PC-3 (cell line): Measurements from ENCODE around the gene CTSF. TPM values are rescaled to one million over a fixed set of nuclear protein-coding genes. Genes with fewer than 3 reads are reported as not detected.

Source experiments
- ATAC-seq: fragments of 200-7000 bp; cut with Tn5 transposase; 2 replicates; pipeline ENCODE4 v1.9.1; 2020; ENCODE audit warnings: mild to moderate bottlenecking, moderate library complexity
- BruUV-seq: library from RNA; stranded (reverse); fragments of 400-500 nt; replicated peaks from 2 replicates; lab custom pipeline; 2021; lab: Mats Ljungman, UMichigan
- CTCF ChIA-PET: fragments of 300-600 bp; sonication (Branson Sonifier 250); formaldehyde crosslinking; loops from one replicate; lab custom pipeline; 2022; ENCODE audit warnings: antibody characterized with exemption; lab: Charles Lee
- POLR2A ChIA-PET: fragments of 300-600 bp; sonication (Branson Sonifier 250); formaldehyde crosslinking; loops from one replicate; lab custom pipeline; 2022; ENCODE audit warnings: antibody characterized with exemption; ENCODE audit not compliant: unreplicated experiment; lab: Charles Lee
- DNase-seq: peaks from one replicate; pipeline ENCODE4 v3.0.0-alpha.2; 2015
- H2AFZ ChIP-seq: fragments of 300-600 bp; sonication (generic); 2 replicates; pipeline ENCODE4 v1.6.0; 2016; ENCODE audit warnings: antibody characterized with exemption, low read length
- H3F3A ChIP-seq: fragments of 300-600 bp; sonication (generic); one replicate; pipeline ENCODE4 v1.6.0; 2017; ENCODE audit warnings: antibody characterized with exemption, low read length, control low read depth, mild to moderate bottlenecking; ENCODE audit not compliant: unreplicated experiment
- H3K27ac ChIP-seq: fragments of 300-600 bp; sonication (generic); 2 replicates; pipeline ENCODE4 v1.5.1; 2016; ENCODE audit warnings: mild to moderate bottlenecking, low read length
- H3K27me3 ChIP-seq: fragments of 300-600 bp; sonication (generic); 2 replicates; pipeline ENCODE4 v1.6.1; 2016; ENCODE audit warnings: low read length, mixed read lengths
- H3K36me3 ChIP-seq: fragments of 300-600 bp; sonication (generic); 2 replicates; pipeline ENCODE4 v1.6.1; 2016; ENCODE audit warnings: low read depth, mixed run types, low read length, mixed read lengths
- H3K4me1 ChIP-seq: fragments of 300-600 bp; sonication (generic); 2 replicates; pipeline ENCODE4 v1.5.1; 2016; ENCODE audit warnings: low read length; ENCODE audit not compliant: insufficient read depth
- H3K4me2 ChIP-seq: fragments of 300-600 bp; sonication (generic); 2 replicates; pipeline ENCODE4 v1.6.0; 2016; ENCODE audit warnings: low read length
- H3K4me3 ChIP-seq: fragments of 300-600 bp; sonication (generic); 2 replicates; pipeline ENCODE4 v1.5.1; 2016; ENCODE audit warnings: mild to moderate bottlenecking, low read length, mixed read lengths
- H3K79me2 ChIP-seq: fragments of 300-600 bp; sonication (generic); 2 replicates; pipeline ENCODE4 v1.6.1; 2017; ENCODE audit warnings: low read length, mixed read lengths
- H3K9ac ChIP-seq: fragments of 300-600 bp; sonication (generic); 2 replicates; pipeline ENCODE4 v1.6.0; 2016; ENCODE audit warnings: mild to moderate bottlenecking, low read length
- H3K9me2 ChIP-seq: fragments of 300-600 bp; sonication (generic); replicated peaks from 2 replicates; pipeline ENCODE4 v1.6.1; 2016; ENCODE audit warnings: mixed run types, low read length, mixed read lengths
- H3K9me3 ChIP-seq: fragments of 300-600 bp; sonication (generic); 2 replicates; pipeline ENCODE4 v1.6.1; 2016; ENCODE audit warnings: low read length, mixed read lengths
- H4K20me1 ChIP-seq: fragments of 300-600 bp; sonication (generic); 2 replicates; pipeline ENCODE4 v1.6.1; 2016; ENCODE audit warnings: low read length, mixed read lengths
- CTCF ChIP-seq: fragments of 300-600 bp; sonication (generic); conservative IDR thresholded peaks from 2 replicates; pipeline ENCODE4 v1.5.1; 2017; ENCODE audit warnings: antibody characterized with exemption, low read depth, mild to moderate bottlenecking, low read length
- EZH2 ChIP-seq: fragments of 300-600 bp; sonication (generic); IDR thresholded peaks from one replicate; pipeline ENCODE4 v1.6.1; 2017; ENCODE audit warnings: antibody characterized with exemption, mild to moderate bottlenecking, low read length; ENCODE audit not compliant: unreplicated experiment
- EZH2phosphoT487 ChIP-seq: fragments of 300-600 bp; sonication (generic); IDR thresholded peaks from 2 replicates; pipeline ENCODE4 v1.6.1; 2018; ENCODE audit warnings: mild to moderate bottlenecking, antibody characterized with exemption, low read length, borderline replicate concordance
- intact Hi-C: fragments of 100-400 bp; cut with micrococcal nuclease; formaldehyde crosslinking; loops from 2 replicates; pipeline ENCODE4 v1.9.0; 2023
- total RNA-seq: library from RNA; depleted of rRNA; stranded (reverse); fragments of >200 nt; gene quantifications from 2 replicates; pipeline ENCODE4 v1.2.3, GENCODE V29; 2014

Gene CTSF
- total RNA-seq, 1 experiment from 2014 or later = 9.4 TPM

GRCh38 chr11:66549696-66550095, 18.7 kb downstream of the CTSF start:
- ChIA-PET CTCF (no interaction called here), POLR2A (no interaction called here)
- no peak overlapping the region for H3K27ac ChIP-seq
- H3K9me2 ChIP-seq = no peaks in the 10 kb centered on the region
- H4K20me1 ChIP-seq = no peaks in the 10 kb centered on the region
- BruUV-seq = no TSS peak
- H3K79me2 ChIP-seq = 0 out of 2 replicates have a peak, but pooled peaks cover 4% of the 10 kb centered on the region
- ATAC-seq (no peak), DNase-seq (no peak)
- H3K9me3 ChIP-seq = no peaks in the 10 kb centered on the region
- no peak overlapping the region for H3K4me3 ChIP-seq
- no peaks in the 10 kb centered on the region for H3K27me3 ChIP-seq
- no peak overlapping the region for H3K9ac ChIP-seq
- TF ChIP-seq CTCF (no peak), EZH2 (no peak), EZH2phosphoT487 (no peak)
- H3K36me3 ChIP-seq = no peaks in the 10 kb centered on the region
- H3F3A ChIP-seq = no peaks in the 10 kb centered on the region
- intact Hi-C loops = no loop called here
- H3K4me1 ChIP-seq = peaks cover 8% of the 10 kb centered on the region
- no peak overlapping the region for H2AFZ ChIP-seq
- H3K4me2 ChIP-seq = no peak overlapping the region

GRCh38 chr11:66548774-66549630, 19.4 kb downstream of the CTSF start:
- ATAC-seq (no peak), DNase-seq (no peak)
- H3K27ac ChIP-seq = no peak overlapping the region
- no peak overlapping the region for H3K9ac ChIP-seq
- BruUV-seq = no TSS peak
- TF ChIP-seq EZH2phosphoT487 (no peak), CTCF (no peak), EZH2 (no peak)
- intact Hi-C loops = no loop called here
- H3K36me3 ChIP-seq = no peaks in the 10 kb centered on the region
- POLR2A ChIA-PET = interaction anchor here (0.5 kb wide), 1 partner anchor 129 kb away, joined by 4 read pairs; the partner anchor contains the start of gene RBM4B
- H3K79me2 ChIP-seq = 0 out of 2 replicates have a peak, but pooled peaks cover 4% of the 10 kb centered on the region
- CTCF ChIA-PET = no interaction called here
- H3K4me2 ChIP-seq = no peak overlapping the region
- no peak overlapping the region for H2AFZ ChIP-seq
- H3K27me3 ChIP-seq = no peaks in the 10 kb centered on the region
- no peaks in the 10 kb centered on the region for H3F3A ChIP-seq
- H3K9me2 ChIP-seq = no peaks in the 10 kb centered on the region
- H4K20me1 ChIP-seq = no peaks in the 10 kb centered on the region
- no peaks in the 10 kb centered on the region for H3K9me3 ChIP-seq
- peaks cover 8% of the 10 kb centered on the region for H3K4me1 ChIP-seq
- H3K4me3 ChIP-seq = no peak overlapping the region

DNA sequence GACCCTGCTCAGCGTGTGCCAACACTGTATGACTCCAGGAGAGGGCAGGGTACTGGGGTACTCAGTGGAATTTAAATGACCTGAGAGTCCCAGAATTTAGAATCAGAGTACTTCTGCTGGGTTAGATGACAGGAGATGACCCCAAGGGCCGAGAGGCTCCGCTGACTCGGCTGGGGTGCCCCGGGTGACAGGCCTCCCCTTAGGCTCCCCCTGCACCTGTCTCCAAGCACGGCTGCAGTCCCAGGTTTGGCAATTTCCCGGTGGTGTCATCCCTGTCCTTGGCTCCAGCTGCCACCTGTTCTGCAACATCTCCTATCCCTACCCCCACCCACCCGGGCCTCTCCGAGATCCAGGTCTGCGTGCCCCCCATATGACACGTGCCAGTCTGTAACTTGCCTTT, 20.4 kb downstream of the CTSF start:
- Histone ChIP-seq H3K27ac (no peak overlapping the region), H3K79me2 (0 out of 2 replicates have a peak, but pooled peaks cover 4% of the 10 kb centered on the region), H3F3A (no peaks in the 10 kb centered on the region), H3K27me3 (no peaks in the 10 kb centered on the region), H3K9me2 (no peaks in the 10 kb centered on the region), H3K4me1 (peaks cover 8% of the 10 kb centered on the region), H2AFZ (no peak overlapping the region), H4K20me1 (no peaks in the 10 kb centered on the region), H3K4me3 (no peak overlapping the region), H3K9me3 (no peaks in the 10 kb centered on the region), H3K4me2 (no peak overlapping the region), H3K36me3 (no peaks in the 10 kb centered on the region), H3K9ac (no peak overlapping the region)
- BruUV-seq = no TSS peak
- intact Hi-C loops = no loop called here
- CTCF ChIA-PET = no interaction called here
- ATAC-seq (no peak), DNase-seq (no peak)
- TF ChIP-seq EZH2 = no peak
- no peak for TF ChIP-seq EZH2phosphoT487
- no peak for TF ChIP-seq CTCF
- POLR2A ChIA-PET = no interaction called here
